Sigmoid colon (tissue), 4 donors: Measurements from ENCODE around the gene VAV3.

Experiments
- CTCF ChIP-seq, 4 experiments: fragments of 450-650 bp in 3 of 4; fragments of 200-600 bp in 1 of 4; IDR thresholded peaks; one replicate each; pipeline ENCODE4 v1.5.1; 2016 to 2019; ENCODE audit warnings: antibody characterized with exemption in 4 of 4, mild to moderate bottlenecking in 3 of 4, moderate library complexity in 2 of 4
- EP300 ChIP-seq, 4 donors: sonication (generic); formaldehyde crosslinking; IDR thresholded peaks; one replicate each; pipeline ENCODE4 v1.6.1; 2017; ENCODE audit warnings: antibody characterized with exemption in 4 of 4
- POLR2A ChIP-seq, 2 donors: fragments of 450-650 bp; IDR thresholded peaks; one replicate each; pipeline ENCODE4 v1.6.1; 2016; ENCODE audit warnings: antibody characterized with exemption in 2 of 2, mild to moderate bottlenecking in 2 of 2, moderate library complexity in 2 of 2
- POLR2AphosphoS5 ChIP-seq, 4 donors: sonication (generic); formaldehyde crosslinking; IDR thresholded peaks; one replicate each; pipeline ENCODE4 v1.6.1; 2017; ENCODE audit warnings: antibody characterized with exemption in 4 of 4

DNA sequence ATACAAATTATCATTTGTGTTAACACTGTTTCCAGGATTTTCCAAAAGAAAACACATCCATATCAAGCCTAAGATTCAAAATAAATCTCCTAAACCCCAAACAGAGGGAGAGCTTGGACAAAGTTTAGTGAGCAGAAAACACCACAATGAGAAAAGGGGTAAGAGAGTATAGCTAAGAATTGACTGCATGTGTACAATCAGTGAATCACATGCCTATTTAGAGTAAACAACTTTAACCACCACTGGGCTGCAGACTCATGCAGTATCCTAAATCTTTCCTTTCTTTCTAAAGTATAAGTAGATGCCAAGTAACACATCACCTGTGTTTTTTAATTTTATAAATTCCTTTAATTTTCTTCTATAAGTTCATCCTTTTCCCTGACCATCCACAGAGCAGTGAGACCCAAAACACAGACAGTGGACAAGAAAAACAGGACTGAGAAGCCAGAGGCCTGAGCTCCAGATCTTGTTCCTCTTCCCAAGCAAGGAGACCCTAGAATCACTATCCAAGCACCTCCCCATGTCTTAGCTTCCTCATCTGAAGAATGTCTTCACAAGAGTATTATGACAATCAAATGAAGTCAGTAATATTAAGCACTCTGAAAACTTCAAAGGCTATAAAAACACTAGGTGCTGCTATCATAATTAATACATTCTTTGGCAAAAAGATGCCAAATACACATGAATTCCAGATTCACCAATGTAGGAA lies 93.1 kb downstream of the VAV3 start:
- TF ChIP-seq CTCF (IDR thresholded peaks at IDR 0.05): no peak
- no peak for TF ChIP-seq POLR2A (IDR thresholded peaks at IDR 0.05)
- no peak for TF ChIP-seq POLR2AphosphoS5 (IDR thresholded peaks at IDR 0.05)
- no peak for TF ChIP-seq EP300 (IDR thresholded peaks at IDR 0.05)
